HG02759 (cell line): ENCODE data around the gene CLTCL1.
A peak's percentile ranks its signal among the peaks of the same experiment; 100 is the strongest.
"Not testable (repeated sequence)": the region's sequence is repeated elsewhere in the genome, so short reads cannot be mapped to it uniquely, and the experiment has no call there.

ENCODE experiments used
- ATAC-seq: cut with Tn5 transposase; IDR thresholded peaks from one replicate; pipeline ENCODE4 v1.9.1; 2021; ENCODE audit warnings: mild to moderate bottlenecking, moderate library complexity; ENCODE audit not compliant: unreplicated experiment

Gene CLTCL1

DNA sequence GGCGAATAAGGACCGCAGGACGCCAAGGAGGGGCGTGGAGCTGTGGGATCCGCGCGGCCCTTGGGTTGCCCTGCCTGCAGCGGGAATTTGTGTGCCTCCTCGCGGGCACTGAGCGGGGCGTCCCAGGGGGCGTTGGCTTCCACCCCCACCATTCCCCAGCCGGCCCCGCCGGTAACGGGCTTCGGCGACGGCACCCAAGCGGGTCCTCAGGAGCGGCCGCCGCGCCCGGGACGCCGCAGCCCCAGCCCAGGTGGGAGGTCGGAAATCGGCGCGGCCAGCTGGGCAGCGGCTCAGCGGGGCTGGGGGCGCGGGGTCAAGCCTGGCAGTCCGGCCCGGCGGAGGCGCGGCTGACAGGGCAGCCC is 320 bp downstream of the CLTCL1 start:
- ATAC-seq, result peak; percentile 33

- no peak for ATAC-seq
These were observed 910 bp downstream of the CLTCL1 start for GRCh38 chr22:19290400-19291217.

- no peak for ATAC-seq
These were observed 1.9 kb downstream of the CLTCL1 start for GRCh38 chr22:19289475-19290161.

GRCh38 chr22:19287889-19288288 is 3.6 kb downstream of the CLTCL1 start:
- no peak for ATAC-seq

DNA sequence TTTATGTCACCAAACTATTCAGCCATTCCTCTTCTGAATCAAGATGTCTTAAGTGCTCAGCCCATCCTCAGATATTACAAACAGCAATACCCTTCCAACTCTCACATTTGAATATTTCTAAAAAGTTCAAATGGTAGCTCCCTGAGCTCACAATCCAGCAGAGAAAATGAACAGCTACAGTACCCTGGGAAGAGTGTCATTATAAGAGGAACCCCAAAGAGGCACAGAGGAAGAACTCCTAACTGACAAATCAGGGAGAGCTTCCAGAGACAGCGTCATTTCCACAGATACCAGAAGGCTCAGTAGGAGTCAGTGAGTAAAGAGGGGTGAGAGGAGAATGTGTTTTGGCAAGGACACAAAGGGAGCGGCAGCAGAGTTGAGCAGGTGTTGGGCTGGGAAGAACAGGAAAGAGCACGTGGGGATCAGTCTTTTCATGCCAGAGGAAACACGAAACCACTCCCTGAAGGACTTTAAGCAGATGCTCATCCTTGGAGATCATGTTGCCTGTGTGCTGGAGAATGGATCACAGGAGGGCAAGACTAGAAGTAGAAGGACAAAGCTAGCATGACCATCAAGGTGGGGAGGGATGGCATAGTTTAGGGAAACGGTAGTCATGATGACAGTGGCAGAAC is 4.3 kb downstream of the CLTCL1 start:
- no peak for ATAC-seq

- ATAC-seq, result no peak
These were observed 5.7 kb downstream of the CLTCL1 start for GRCh38 chr22:19285831-19286230.

DNA sequence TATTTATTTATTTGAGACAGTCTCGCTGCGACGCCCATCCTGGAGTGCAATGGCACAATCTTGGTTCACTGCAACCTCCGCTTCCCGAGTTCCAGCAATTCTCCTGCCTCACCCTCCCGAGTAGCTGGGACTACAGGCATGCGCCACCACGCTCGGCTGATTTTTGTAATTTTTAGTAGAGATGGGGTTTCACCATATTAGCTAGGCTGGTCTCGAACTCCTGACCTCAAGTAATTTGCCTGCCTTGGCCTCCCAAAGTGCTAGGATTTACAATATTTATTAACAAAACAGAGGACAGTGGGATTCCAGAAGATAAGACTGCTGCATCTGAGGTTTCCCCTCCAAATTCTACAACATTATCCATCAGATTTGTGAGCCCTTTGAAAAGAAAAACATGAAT is 12.4 kb downstream of the CLTCL1 start:
- not testable (repeated sequence) for ATAC-seq

DNA sequence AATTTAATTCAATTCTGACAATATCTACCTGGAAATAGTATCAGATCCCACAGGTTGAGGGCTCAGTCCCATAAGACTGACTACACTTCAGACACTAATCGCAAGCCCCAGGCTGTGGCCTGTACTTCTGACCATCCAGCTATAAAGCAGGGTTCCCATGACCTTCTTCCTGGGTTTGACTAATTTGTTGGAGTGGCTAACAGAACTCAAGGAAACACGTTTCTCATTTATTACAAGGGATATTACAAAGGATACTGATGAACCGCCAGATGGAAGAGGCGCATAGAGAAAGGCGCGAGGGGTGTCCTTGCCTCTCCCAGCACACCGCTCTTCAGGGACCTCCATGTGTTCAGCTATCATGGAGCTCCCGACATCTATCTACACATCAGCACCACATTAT is 13.7 kb downstream of the CLTCL1 start:
- ATAC-seq, result no peak

- ATAC-seq, result no peak
These were observed 15.5 kb downstream of the CLTCL1 start for GRCh38 chr22:19275919-19276600.

DNA sequence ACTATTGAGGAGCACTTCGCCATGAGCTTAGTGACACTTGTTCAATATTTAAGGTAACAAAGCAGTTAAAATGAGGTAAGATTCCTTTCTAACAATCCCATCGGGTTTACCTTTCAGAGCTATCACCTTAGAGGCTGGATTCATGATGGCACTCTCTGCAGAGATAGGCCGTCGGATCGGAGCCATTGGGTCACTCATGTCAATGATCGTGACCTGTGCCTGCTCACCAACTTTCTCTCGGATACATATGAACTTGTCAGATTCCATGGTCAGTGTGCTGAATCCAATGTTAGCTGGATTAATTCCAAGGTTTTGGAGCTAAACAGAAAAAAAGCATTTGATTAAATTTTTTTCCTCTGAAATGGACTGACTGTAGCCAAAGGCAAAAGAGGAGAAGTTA is 16.0 kb downstream of the CLTCL1 start:
- ATAC-seq, result no peak

DNA sequence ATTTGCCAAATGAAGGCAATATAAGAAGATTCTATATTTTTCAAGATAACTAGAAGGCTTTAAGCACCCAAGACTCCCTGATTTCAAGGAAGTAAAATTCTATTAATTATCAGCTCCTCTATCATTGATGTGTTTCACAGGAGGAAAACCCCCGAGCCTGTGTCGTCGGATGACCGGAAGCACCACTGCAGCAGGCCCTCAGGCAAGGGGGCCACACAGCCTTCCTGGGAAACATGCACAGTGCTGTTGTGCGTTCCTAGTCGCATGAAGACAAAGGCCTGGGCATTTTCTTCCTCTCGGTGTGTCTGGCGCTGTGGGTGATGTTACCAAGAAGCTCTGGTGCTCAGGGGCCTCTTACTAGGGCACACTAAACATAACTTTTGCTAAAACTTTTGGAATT is 16.4 kb downstream of the CLTCL1 start:
- ATAC-seq, result no peak

DNA sequence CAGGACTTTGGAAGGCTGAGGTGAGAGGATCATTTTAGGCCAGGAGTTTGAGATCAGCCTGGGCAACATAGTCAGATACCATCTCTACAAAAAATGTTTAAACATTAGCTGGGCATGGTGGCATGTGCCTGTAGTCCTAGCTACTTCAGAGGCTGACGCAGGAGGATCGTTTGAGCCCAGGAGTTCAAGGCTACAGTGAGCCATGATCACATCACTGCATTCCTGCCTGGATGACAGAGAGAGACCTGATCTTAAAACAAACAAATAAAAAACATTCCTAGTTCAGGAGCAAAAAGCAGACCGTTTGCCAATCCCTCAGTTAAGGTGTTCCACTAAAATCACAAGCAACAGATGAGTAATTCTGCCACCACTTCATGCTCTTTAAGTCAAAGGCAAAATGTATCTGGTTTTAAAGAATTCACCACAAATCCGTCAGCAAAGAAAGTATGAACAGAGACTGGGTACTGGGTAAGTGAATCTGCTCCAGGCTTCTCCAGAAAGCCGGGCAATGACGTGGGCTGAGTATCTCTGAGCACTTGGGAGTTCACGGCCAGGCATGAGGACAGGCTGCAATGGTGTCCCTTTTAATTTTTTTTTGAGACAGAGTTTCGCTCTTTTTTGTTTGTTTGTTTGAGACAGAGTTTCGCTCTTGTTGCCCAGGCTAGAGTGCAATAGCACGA is 19.5 kb downstream of the CLTCL1 start:
- ATAC-seq, result no peak

- ATAC-seq, result no peak
These were observed 20.2 kb downstream of the CLTCL1 start for GRCh38 chr22:19271273-19271855.

GRCh38 chr22:19270873-19271272 is 20.6 kb downstream of the CLTCL1 start:
- ATAC-seq, result no peak

DNA sequence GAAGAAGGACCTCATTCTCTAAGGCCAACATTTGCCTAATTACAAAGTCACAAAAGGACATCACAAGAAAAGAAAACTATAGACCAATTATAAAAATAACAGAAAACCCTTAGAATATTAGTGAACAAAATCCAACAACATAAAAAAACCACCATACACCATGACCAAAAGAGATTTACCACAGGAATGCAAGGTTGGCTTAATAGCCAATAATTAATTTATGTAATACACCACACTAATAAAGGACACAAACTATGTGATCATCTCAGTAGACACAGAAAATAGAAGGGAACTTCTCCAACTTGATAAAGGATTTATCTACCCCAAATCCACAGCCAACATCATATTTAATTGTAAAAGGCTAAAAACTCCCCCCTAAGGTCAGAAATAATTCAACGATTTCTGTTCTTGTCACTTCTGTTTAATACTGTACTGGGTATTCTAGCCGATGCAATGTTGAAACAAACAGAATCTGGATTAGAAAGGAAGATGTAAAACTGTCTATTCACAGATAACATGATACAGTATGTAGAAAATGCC is 24.9 kb downstream of the CLTCL1 start:
- no peak for ATAC-seq

DNA sequence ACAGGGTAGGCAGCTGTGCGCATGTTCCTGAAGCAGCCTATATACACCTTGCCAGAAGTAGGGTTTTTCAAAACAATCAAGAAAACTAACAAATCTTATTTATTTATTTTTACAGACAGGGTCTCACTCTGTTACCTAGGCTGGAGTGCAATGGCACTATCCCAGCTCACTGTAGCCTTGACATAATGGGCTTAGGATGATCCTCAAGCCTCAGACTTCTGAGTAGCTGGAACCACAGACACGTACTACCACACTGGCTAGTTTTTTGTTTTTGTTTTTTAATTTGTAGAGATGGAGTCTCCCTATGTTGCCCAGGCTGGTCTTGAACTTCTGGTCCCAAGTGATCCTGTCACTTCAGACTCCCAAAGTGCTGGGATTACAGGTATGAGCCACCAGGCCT is 25.7 kb downstream of the CLTCL1 start:
- ATAC-seq, result no peak

GRCh38 chr22:19260804-19261203 is 30.7 kb downstream of the CLTCL1 start:
- no peak for ATAC-seq

- ATAC-seq, result no peak
These were observed 31.3 kb downstream of the CLTCL1 start for GRCh38 chr22:19260194-19260593.

- ATAC-seq, result not testable (repeated sequence)
These were observed 32.6 kb downstream of the CLTCL1 start for GRCh38 chr22:19258968-19259288.

DNA sequence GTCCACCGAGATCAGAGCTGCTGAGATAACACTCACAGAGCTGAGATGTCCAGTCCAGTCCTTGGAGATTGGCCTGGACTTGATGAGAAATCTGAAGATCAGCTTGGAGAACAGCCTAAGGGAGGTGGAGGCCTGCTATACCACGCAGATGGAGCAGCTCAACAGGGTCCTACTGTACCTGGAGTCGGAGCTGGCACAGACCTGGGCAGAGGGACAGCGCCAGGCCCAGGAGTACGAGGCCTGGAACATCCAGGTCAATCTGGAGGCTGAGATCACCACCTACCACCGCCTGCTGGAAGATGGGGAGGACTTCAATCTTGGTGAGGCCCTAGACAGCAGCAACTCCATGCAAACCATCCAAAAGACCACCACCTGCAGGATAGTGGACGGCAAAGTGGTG is 33.1 kb downstream of the CLTCL1 start:
- no peak for ATAC-seq
